Stimulated activated CD8-positive, alpha-beta memory T cell treated with anti-CD3 and anti-CD28 coated beads, Interleukin-15, amount 100 ng/mL, for 48 hours (primary cell): ENCODE data around the gene JMJD1C.

ENCODE experiments used
- DNase-seq, 2 donors: peaks; one replicate each; pipeline ENCODE4 v3.0.0-alpha.2; 2020; ENCODE audit warnings: low read depth in 2 of 2

Gene JMJD1C

GRCh38 chr10:63133056-63133820 lies 332.5 kb downstream of the JMJD1C start, which contains the start of gene NRBF2:
Gene NRBF2 (plus strand): TSS chr10:63133328. CDS start chr10:63133471, 143 bp downstream.
- peak; percentile 97 for DNase-seq

DNA sequence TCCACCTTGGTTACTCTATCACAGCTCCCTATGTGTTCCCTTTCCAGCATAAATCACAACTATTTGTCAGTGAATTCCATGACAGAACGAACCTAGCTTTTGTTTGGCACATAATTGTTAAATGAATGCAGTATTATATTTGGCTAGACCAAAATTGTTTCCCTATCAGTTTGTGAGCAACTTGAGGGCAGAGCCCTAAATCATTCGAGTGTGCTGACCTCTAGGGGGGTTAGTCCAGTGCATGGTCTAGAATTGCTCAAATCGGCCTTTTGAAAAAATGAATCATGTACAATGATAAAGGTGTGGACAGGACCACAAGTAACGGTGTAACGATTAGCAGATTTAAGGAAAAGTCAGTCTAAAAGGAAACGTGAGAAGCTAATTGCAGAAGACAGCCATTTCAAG lies 333.1 kb downstream of the JMJD1C start:
- no peak for DNase-seq

- no peak for DNase-seq
Measured at GRCh38 chr10:63129888-63130287, 335.9 kb downstream of the JMJD1C start.

GRCh38 chr10:63128443-63128842 lies 337.3 kb downstream of the JMJD1C start:
- no peak for DNase-seq

DNA sequence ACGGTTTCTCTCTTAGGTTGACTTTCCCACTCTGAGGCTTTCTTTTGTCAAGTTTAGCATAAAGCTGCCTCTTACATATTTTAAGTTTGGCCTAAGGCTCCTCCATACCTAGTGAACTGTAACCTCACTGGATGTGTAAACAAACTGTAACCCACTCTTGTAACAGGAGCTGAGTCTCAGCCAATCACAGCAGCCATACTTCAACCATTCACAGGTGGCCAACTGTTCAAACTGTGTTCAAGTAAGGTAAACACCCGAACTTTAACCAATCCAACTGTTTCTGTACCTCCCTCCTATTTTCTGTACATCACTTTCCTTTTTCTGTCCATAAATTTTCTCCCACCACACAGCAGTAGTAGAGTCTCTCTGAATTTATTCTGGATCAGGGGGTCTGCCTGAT lies 340.3 kb downstream of the JMJD1C start:
- no peak for DNase-seq

- no peak for DNase-seq
Measured at GRCh38 chr10:63123727-63124362, 341.9 kb downstream of the JMJD1C start.

DNA sequence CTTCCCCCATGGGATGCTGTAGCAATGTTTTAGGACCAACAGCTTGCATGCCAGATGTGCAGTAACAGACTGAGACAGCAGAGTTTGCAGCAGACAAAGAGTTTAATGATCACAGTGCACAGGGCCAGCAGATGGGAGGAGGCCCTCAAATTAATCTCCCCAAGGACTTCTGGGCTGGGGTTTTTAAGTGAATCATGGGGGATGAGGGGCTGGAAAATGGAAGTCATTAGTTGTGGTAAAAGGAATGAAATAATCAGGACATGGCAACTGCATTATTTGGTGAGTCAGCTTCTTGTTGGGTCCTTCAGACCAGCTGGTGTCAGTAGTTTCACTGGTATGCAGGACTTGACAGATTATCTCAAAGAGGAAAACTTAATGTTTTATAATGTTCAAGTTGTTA lies 345.2 kb downstream of the JMJD1C start:
- no peak for DNase-seq

GRCh38 chr10:63119041-63119440 lies 346.7 kb downstream of the JMJD1C start:
- no peak for DNase-seq
